NCI-H1436 (cell line): Measurements from ENCODE around the gene ASIC4.

Experiments used
- DNase-seq: peaks from one replicate; lab custom pipeline; 2025; lab: John Stamatoyannopoulos, UW

Gene ASIC4

DNA sequence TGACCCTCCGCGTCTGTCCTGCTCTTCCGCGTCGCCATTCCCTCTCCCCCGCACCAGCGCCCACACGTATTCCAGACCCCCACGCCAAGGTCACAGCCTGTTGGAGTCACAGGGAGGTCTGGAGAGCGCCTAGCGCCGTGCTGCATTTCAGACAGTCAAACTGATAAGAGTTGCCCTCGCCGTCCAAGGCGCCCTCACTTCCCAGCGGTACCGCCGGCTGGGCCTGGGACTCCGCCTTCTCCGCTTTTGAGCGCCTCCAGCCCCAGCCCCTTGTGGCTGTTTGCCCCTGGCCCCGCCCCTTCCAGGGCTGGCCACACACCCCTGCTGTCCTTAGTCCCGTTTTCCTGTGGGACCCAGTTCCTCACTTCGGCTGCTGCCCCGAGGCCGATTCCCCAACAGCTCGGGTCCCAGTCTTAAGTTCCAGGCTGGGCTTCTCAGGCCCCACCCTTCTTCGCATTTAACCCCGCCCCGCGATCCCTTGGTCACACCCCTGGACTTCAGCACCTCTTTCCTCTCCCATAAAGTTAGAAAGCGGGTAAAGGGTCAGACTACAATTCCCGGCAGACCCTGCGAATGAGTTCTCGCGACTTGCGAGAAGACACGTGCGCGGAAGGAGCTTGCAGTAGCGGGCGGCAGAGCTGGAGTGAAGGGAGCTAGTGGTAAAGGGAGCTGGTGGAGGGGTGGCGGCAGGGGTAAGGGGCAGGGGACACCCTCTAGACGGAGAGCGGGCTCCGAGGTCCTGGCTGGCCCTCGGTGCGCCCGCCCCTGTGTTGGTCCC is 15.8 kb upstream of the ASIC4 start, which contains the start of gene GMPPA:
Gene GMPPA, plus strand, starts transcription at position 612 of the 778 bp plus-strand sequence. CDS start 1,085 bp downstream, outside the sequence.
- DNase-seq: peak; percentile 94

DNA sequence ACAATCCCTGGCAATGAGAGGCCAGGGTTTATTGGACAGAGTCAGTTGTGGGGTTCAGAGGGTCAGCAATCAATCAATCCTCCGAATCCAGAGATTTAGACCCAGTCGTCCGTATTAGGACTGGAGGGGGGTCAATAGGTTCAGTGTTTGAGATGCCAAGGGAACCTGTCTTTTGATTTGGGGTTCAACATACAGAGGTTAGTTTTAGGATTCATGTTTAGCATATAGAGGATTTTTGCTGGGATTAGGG is 15.3 kb upstream of the ASIC4 start:
- no peak for DNase-seq

DNA sequence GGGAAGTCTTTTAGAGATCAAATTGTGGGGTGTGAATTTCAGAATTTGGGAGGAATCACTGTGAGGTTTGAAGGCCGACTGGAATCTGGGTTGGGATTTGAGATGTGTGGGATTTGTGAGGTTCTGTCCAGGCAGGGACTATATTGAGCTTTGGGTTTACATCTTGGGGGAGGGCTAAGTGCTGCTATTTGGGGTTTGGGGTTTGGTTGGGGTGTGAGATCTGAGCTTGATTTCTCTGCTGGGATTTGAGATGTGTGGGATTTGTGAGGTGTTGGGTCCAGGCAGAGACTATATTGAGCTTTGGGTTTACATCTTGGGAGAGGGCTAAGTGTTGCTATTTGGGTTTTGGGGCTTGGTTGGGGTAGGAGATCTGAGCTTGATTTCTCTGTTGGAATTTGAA is 14.7 kb upstream of the ASIC4 start:
- DNase-seq: no peak

DNA sequence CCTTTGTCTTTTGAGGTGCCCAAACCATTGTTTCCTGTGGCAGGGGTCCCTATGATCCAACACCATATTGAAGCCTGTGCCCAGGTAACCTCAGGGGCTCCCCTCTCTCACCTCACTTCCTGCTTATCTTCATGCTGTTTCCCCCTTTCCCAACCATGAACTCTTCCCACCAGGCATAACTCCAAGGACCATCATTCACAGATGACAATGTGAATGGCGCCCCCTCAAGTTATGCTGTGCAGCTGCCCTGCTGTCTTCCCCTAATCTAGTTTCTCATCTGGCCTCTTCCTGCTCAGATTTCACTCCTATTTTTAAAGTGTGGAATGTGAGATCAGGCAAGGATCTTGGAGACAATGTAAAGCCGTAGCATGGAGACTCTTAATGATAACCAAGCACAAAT is 14.1 kb upstream of the ASIC4 start:
- DNase-seq: no peak

DNA sequence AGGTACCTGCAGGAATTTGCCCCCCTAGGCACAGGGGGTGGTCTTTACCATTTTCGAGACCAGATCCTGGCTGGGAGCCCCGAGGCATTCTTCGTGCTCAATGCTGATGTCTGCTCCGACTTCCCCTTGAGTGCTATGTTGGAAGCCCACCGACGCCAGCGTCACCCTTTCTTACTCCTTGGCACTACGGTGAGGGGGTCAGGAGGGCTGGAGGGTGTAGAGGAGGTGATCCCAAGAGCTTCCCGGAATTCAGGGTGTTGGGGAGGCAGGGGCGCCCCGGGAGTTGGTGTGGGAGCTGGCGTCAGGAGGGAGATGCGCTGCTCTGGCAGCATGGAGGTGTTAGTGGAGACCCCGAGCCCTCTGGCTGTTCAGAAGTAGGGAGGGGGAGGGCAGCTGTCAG is 12.4 kb upstream of the ASIC4 start:
- DNase-seq: no peak

DNA sequence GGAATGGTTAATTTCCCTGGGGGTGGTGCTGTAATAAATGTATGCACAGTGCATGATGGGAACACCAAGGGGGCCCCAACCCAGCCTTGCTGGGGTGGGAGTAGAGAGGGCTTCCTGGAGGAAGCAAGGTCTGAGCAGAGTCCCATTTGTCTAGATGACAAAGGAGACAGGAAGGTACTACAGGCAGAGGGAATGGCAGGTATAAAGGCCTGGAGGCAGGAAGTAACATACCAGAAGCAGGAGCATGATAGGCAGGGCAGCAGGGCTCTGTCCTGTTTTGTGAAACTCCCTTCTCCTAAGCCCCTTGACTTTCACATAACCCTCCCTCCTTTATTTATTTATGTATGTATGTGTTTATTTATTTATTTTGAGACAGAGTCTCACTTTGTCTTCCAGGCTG is 11.7 kb upstream of the ASIC4 start:
- no peak for DNase-seq

DNA sequence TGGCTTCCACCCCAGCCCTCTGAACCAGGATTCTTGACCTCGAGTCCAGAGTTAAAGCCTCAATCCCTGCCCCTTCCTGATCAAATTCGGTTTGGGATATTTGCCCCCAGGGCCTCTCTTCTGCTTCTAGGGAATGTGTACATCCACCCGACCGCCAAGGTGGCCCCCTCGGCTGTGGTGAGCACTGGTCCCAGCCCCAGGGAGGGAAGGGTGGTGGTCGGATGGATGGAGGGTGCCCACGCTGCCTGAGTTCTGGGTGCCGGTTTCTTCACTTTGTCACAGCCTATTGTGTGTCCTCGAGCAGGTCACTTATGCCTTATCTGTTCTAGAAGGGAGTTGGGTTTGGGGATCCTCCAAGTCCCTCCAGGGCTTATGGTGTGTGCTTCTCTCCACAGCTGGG is 8.7 kb upstream of the ASIC4 start:
- DNase-seq: no peak

DNA sequence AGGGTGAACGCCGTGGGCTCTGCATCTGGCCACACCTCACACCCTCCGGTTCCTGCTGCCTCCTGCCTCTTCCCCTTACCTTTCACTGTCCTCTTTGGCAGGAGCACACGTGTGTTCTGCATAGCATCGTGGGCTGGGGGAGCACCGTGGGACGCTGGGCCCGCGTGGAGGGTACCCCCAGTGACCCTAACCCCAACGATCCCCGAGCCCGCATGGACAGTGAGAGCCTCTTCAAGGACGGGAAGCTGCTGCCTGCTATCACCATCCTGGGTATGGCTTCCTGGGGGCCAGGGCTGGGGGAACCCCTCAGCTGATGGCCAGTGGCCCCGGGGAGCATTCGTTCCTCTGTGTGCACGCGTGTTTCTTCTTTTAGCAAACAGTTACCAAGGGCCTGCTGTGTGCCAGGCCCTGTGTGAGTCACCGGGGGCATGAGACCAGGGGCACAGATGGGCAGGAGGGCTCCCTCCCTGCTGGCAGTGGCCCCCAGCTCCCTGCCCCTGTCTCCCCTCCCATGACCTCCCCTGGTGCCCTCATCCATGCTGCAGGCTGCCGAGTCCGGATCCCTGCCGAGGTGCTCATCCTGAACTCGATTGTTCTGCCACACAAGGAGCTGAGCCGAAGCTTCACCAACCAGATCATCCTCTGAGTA is 8.0 kb upstream of the ASIC4 start:
- no peak for DNase-seq

DNA sequence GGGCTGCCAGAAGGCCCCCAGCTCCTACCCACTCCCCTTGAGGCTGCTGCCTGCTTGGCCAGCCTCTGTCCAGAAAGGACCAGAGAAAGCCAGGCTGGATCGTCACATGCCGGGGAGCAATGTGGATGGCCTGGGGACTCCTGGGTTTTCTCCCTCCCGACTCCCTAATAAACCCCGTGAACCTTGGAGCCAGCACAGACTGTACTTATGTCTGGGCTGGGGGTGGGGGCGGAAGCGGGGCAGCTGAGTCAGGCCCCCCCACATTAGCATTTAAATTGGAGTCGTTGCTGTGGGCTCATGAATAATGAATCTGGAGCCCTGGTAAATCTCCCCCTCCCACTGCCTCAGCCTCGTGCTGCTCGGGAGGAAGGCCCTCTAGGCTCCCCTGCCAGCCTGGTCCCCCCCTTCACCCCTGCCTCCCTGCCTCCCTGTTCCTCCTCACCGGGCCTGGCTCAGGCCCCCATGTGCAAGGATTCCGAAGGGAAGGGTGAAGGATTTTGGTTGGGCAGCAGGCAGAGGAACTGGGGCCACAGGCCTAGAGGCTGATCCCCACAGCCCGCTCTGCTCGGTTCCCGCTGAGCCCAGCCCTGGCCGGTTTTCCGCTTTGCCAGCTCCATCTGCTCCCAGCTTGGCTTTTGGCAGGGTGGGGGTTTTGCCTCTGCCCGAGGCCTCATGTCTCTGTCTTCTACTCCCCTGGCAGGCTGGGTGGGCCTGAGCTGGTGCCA is 7.3 kb upstream of the ASIC4 start:
- DNase-seq: no peak

DNA sequence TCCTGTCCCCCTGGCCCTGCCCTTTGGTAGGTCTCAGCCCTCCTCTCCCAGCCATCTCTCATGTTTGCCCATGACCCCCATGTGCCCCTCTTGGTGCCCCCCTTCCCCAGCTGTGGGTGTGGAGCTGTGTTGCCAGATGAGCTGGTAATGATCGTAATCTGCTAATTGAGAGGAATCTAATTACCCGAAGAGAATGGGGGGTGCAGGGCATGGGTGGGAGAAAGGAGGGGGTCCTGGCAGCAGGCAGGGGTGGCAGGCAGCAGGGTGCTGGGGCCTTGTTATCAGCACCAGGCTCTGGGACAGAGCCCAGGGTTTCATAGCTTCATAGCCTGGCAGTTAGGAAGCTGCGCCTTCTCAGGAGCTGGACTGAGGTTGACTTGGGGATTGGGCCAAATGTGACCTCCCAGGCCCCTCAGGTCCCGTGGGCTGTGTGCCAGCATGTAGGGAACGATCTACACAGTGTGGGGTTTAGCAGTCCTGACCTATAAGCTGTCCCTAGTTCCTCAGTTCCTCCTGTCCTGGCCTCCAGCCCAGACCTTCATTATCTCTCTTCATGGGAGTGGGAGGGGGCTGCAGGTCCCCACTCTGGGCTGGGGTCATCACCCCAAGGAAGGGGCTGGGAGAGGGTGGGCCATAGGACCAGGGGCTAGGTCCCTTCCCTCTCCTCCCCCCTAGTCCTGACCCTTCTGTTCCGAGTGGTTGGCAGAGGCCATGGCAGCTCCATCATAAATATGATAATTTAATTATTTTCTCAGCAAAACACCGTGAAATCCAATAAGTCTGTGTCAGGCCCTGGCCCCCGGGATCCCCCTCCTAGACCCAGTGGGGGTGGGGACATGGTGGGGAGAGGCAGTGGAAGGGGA is 6.5 kb upstream of the ASIC4 start:
- no peak for DNase-seq

DNA sequence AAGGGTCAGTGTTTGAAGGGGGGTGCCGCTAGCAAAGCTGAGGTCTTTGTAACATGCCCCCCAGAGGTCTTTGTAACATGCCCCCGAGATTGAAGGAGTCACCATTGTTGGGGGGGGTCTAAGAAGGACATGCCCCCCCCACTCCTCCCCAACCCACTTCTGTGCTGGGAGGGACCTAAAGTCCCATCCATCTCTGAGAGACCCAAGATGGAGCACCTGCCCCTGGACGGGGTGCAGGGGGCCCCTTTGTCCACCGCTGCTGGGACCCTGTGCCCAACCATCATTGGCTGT is 5.9 kb upstream of the ASIC4 start:
- DNase-seq: no peak

DNA sequence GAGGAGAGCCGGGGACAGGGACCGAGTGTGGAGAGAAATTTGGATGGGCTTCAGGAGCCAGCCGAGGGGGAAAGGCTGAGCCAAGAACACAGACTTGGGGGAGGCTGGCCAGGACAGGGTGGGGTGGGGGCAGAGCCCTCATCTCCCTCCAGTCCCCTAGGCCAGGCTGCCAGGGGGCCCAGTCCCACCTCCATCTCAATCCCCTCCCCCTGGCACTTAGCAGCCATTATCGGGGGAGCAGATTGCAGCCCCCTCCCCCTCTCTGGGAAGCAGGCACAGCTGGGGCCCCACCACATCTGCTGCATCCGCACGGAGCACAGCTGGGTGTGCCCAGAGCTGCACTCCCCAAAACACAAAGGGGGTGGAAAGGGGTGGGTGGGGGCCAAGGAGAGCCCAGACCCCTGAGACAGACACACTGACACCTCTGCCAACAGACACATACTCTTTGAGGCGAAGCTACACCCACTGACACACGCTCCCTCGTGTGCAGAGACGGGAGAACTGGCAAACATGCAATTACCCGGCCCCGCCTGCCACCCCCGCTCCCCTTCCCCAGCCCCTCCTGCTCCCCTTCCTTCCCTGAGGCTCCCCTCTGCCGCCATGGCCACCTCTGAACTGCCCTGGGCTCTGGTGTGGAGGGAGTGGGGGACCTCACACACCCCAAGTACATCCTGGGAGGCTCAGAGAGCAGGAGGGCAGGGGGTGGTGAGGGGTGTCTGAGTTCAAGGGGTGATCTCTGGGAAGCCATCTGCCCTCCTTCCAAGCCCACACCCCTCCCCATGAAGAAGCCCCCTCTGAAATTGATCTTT is 5.1 kb upstream of the ASIC4 start:
- DNase-seq: no peak

DNA sequence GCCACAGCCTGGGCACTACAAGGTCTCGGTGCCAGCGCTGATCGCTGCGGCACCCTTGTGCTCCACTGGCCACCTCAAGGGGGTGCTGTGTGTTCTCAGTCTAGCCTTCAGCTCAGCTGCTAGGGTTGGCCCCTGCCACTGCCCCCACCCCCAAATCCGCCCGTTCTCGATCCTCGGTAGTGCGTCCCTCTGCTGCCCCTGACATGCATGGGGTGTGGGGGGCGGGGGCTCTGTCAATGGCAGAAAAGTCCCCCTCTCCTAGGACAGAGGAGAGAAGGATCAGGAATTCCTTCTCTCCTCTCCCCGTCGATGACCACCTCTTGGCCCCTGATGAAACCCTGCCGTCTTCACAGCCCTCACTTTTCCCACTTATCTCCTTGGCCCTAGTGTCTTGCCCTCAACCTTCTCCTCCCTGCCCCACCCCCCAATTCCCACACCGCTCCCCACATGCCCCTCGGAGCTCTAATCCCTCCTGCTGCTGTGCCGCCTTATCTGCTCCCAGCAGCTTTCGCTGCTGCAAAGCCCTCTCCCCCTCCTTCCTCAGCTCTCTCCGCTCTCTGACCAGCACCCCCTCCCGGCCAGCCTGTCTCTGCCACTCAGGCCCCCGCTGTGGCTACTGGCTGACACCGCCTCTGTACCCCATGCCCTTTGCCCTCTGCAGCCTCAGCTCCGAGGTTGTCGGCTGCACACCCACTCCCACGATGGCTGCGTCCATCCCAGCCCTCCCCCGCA is 4.3 kb upstream of the ASIC4 start:
- peak; percentile 49 for DNase-seq

DNA sequence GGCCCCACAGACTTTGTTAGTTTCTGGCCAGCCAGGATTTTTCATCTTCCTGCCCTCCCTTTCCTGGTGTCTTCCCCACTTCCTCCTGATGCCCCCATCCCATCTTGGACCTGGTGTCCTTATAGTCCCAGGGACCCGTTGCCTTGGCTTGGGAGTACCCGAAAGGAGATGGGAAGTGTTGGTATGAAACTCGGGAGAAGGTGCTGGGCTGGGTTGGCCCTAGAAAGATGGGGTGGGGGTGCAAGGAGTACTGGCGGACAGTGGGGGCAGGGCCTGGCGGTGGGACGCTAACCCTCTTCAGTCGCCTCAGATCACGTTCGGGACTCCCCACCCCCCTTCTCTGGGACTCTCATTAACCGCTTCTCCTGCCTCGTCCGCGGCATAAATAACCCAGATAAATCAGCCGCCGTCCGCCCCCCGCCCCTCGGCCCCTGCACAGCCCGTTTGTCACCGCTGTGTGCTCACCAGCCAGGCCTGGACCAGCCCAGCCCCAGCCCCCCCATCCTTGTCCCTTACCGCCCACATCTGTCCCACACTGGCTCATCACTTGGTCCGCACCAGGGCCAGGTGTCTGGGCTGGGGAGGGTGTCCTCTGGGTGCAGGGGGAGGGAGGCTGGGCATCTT is 3.7 kb upstream of the ASIC4 start:
- DNase-seq: no peak

DNA sequence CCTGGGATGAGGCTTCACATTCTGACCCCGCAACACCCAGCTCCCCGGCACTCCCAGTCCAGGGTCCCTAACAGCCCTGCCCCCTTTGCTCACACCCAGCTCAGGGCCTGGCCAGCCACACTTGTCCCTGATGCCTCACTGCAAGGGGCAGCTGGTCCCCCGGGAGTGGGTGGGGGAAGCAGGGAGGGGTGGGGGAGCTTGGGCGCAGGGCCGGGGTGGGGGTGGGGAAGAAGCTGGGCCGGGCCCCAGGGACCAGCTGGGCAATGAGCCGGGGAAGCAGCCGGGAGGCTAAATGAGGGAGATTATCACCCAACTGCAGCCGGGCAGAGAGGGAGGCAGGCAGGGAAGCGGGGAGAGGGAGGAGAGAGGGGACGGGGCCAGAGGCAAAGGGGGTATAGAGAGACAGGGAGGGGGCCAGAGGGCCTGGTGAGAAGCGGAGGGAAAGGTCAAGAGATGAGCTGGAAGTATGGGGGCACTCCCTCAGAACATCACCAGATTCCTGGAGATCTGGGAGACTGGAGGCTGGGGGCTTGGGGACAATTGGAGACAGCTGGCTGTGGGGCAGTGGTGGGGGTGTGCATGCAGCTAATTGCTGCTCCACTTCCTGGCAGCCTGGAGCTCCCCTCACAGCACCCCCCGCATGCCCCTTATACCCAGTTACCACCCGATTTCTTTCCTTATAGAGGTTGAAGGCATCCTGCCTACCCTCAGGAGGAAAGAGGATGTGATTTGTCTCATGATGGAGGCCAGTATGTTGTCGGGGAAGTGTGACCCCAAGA is 2.5 kb upstream of the ASIC4 start:
- peak; percentile 38 for DNase-seq

DNA sequence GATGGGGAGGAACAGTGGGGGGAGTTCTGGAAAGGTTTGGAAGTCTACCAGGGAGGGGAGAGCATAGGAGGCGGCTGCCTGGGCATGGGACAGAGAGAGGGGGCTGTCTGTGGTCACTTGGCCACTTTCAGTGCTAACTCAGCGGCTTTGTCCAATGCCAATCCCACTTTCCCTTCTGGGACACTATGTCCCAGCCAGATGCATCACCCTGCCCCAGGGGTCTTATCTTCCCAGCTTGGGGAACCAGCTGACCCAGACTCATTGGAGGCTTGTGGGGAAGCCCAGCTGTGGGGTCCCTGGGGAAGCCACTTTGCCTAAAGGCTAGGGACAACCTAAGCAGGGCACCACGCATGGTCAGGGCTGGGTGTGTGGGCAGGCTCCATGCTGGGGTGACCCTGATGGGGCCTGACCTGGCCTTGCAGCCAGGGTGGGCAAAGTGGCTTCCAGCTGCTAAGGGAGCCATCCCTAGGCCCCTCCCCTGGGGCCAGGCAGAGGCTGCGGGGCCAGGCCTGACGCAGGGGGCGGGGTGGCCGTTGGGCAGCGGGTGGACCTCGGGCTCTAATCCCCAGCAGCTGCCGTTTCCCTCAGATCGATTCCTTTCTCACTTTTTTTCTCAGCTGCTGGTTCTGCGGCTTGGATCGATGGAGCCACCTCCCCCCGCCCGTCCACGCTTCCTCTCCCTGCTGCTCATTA is 1.6 kb upstream of the ASIC4 start:
- no peak for DNase-seq

DNA sequence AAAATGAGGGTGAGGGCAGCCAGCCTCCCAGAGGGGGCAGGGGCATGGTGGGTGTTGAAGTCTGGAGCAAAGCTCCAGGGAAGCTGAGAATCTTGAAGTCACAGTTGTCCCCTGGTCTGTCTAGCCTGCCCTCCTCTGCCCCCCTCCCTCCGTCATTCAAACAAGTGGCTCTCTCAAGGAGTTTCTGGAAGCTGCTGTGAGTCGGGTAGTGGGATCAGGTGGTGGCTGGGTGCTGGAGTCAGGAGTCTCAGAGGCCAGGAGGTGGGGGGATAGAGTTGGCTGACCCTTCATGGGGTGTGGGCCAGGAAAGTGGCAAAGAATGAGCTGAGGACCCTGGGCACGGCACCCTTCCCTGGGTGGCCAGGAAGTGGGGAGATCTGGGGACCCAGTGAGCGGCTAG is 495 bp upstream of the ASIC4 start:
- DNase-seq: no peak

DNA sequence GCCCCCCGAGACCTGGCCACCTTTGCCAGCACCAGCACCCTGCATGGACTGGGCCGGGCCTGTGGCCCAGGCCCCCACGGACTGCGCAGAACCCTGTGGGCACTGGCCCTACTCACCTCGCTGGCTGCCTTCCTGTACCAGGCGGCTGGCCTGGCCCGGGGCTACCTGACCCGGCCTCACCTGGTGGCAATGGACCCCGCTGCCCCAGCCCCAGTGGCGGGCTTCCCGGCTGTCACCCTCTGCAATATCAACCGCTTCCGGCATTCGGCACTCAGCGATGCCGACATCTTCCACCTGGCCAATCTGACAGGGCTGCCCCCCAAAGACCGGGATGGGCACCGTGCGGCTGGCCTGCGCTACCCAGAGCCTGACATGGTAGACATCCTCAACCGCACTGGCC is 554 bp downstream of the ASIC4 start:
- DNase-seq: no peak
